Esophagus (tissue), 2 donors: ENCODE measurements around the gene MESP1. TPM values are rescaled to one million over a fixed set of nuclear protein-coding genes. Genes with fewer than 3 reads are reported as not detected.

Source experiments
- H3K27ac ChIP-seq, 2 donors: one replicate each; pipeline ENCODE4 v1.5.1; 2013; ENCODE audit warnings: low read depth in 2 of 2, mild to moderate bottlenecking in 2 of 2, inconsistent platforms in 1 of 2, low read length in 1 of 2, moderate library complexity in 1 of 2
- H3K27me3 ChIP-seq, 2 donors: one replicate each; pipeline ENCODE4 v1.6.1; 2013; ENCODE audit warnings: low read length in 2 of 2, control low read depth in 1 of 2, mild to moderate bottlenecking in 1 of 2; ENCODE audit not compliant: insufficient read depth in 2 of 2, control insufficient read depth in 1 of 2
- H3K36me3 ChIP-seq, 2 donors: one replicate each; pipeline ENCODE4 v1.6.1; 2013; ENCODE audit warnings: low read length in 1 of 2; ENCODE audit not compliant: control insufficient read depth in 2 of 2, insufficient read depth in 2 of 2
- H3K4me1 ChIP-seq, 2 donors: one replicate each; pipeline ENCODE4 v1.6.1; 2013; ENCODE audit warnings: low read length in 1 of 2; ENCODE audit not compliant: control insufficient read depth in 2 of 2, insufficient read depth in 2 of 2
- H3K4me3 ChIP-seq, 2 donors: one replicate each; pipeline ENCODE4 v1.5.1; 2013; ENCODE audit warnings: low read length in 2 of 2, mild to moderate bottlenecking in 2 of 2, low read depth in 1 of 2, moderate library complexity in 1 of 2
- H3K9me3 ChIP-seq, 2 donors: one replicate each; pipeline ENCODE4 v1.6.1; 2013; ENCODE audit warnings: mild to moderate bottlenecking in 2 of 2, low read depth in 1 of 2, low read length in 1 of 2, moderate library complexity in 1 of 2; ENCODE audit not compliant: control insufficient read depth in 2 of 2, insufficient read depth in 1 of 2
- polyA plus RNA-seq, 2 donors: library from polyadenylated mRNA; stranded (reverse); fragments of 200-250 nt; gene quantifications; one replicate each; pipeline ENCODE4 v1.2.3, GENCODE V29; 2013
- donor health status: healthy with polysubstance abuse.
- donor health status: Bipolar disorder and iron deficiency.

MESP1 gene
- polyA plus RNA-seq, 2 donors = 0.08 to 0.35 TPM

- Histone ChIP-seq H3K27ac (no peak overlapping the region), H3K4me3 (no peak overlapping the region), H3K36me3 (no peaks in the 10 kb centered on the region), H3K27me3 (no peaks in the 10 kb centered on the region), H3K4me1 (no peaks in the 10 kb centered on the region), H3K9me3 (no peaks in the 10 kb centered on the region)
These were observed 46.6 kb downstream of the MESP1 start for GRCh38 chr15:89704411-89704810.

Other genes with a start within 250 kb of the MESP1 start
- gene TICRR, start 175.8 kb downstream of the MESP1 start, polyA plus RNA-seq = 1 to 10 TPM; 4.4 to 6.6 TPM
- 1 to 10 TPM in 1 of 2 donors, under 1 TPM in 1; 1.00 to 1.1 TPM for gene KIF7, start 95.8 kb downstream of the MESP1 start, polyA plus RNA-seq
- gene PLIN1, start 71.9 kb downstream of the MESP1 start, polyA plus RNA-seq = 1 to 10 TPM in 1 of 2 donors, under 1 TPM in 1; 0.73 to 1.3 TPM
- 1 to 10 TPM; 4.2 to 5.7 TPM for gene PEX11A, start 60.5 kb downstream of the MESP1 start, polyA plus RNA-seq
- gene WDR93, start 60.4 kb downstream of the MESP1 start, polyA plus RNA-seq = under 1 TPM in 1 of 2 donors, not detected in 1; 0.02 TPM
- under 1 TPM; 0.56 to 0.75 TPM for gene MESP2, start 25.1 kb upstream of the MESP1 start, polyA plus RNA-seq
- 1 to 10 TPM; 1.2 to 1.4 TPM for gene ANPEP, start 63.6 kb upstream of the MESP1 start, polyA plus RNA-seq
- gene AP3S2, start 142.7 kb upstream of the MESP1 start, polyA plus RNA-seq = 10 to 100 TPM in 1 of 2 donors, 1 to 10 TPM in 1; 6.0 to 11.6 TPM
- gene ARPIN, start 161.7 kb upstream of the MESP1 start, polyA plus RNA-seq = 10 to 100 TPM in 1 of 2 donors, 1 to 10 TPM in 1; 6.8 to 10.9 TPM